K562 (cell line): ENCODE measurements around the gene FDPS. TPM values are rescaled to one million over a fixed set of nuclear protein-coding genes. Genes with fewer than 3 reads are reported as not detected.

Experiments
- ATAC-seq: fragments of 200-7000 bp; cut with Tn5 transposase; 3 replicates; pipeline ENCODE4 v1.9.1; 2020; ENCODE audit warnings: moderate library complexity
- BruUV-seq: library from RNA; stranded (reverse); fragments of 400-500 nt; replicated peaks from 2 replicates; lab custom pipeline; 2021; lab: Mats Ljungman, UMichigan
- CTCF ChIA-PET: fragments of 300-600 bp; formaldehyde crosslinking; extraction: SDS; loops from one replicate; lab custom pipeline; 2021; ENCODE audit warnings: low intra/inter-chr PET ratio; lab: Yijun Ruan, JAX
- POLR2A ChIA-PET: fragments of 300-600, 350-650 bp; sonication (Branson Sonifier 250); formaldehyde crosslinking; extraction: SDS; loops from one replicate; lab custom pipeline; 2021; ENCODE audit warnings: antibody characterized with exemption, inconsistent platforms; lab: Yijun Ruan, JAX
- DNase-seq, 4 experiments: peaks; one replicate each; pipeline versions ENCODE4 v3.0.0 to v3.0.0-alpha.2; 2011 to 2018; ENCODE audit warnings: low spot score in 3 of 4, mixed read lengths in 3 of 4; ENCODE audit errors: extremely low read depth in 1 of 4
- FAIRE-seq: peaks from 2 replicates; lab custom pipeline; 2011; peaks lifted over from hg19 to GRCh38; lab: Jason Lieb, UNC
- H2AFZ ChIP-seq: 2 replicates; pipeline ENCODE4 v1.6.0; 2011; ENCODE audit warnings: low read depth, low read length, control low read depth, inconsistent platforms
- H3K27ac ChIP-seq: fragments of 200-600 bp; 3 replicates; pipeline ENCODE4 v1.8.0; 2011; ENCODE audit warnings: low read depth, mild to moderate bottlenecking, control low read depth, inconsistent platforms, low read length, moderate library complexity, mixed read lengths; ENCODE audit errors: extremely low read depth
- H3K27me3 ChIP-seq, 2 experiments: fragments of 300-600 bp in 1 of 2; 2 replicates in 1 of 2; 3 replicates in 1 of 2; pipeline versions ENCODE4 v1.6.0 to v1.8.0; 2011; ENCODE audit warnings: inconsistent platforms in 2 of 2, low read length in 2 of 2, mild to moderate bottlenecking in 1 of 2, mixed read lengths in 1 of 2, moderate library complexity in 1 of 2; ENCODE audit not compliant: control insufficient read depth in 2 of 2, insufficient read depth in 2 of 2
- H3K36me3 ChIP-seq: fragments of 300-600 bp; 3 replicates; pipeline ENCODE4 v1.8.0; 2011; ENCODE audit warnings: mild to moderate bottlenecking, low read length, inconsistent platforms; ENCODE audit not compliant: control insufficient read depth, insufficient read depth
- H3K4me1 ChIP-seq, 2 experiments: fragments of 200-600 bp in 1 of 2; replicated peaks in 1 of 2; 2 replicates in 1 of 2; 3 replicates in 1 of 2; pipeline versions ENCODE4 v1.5.1 to v1.8.0; 2011; ENCODE audit warnings: inconsistent platforms in 2 of 2, low read length in 2 of 2, mild to moderate bottlenecking in 1 of 2, mixed read lengths in 1 of 2, moderate library complexity in 1 of 2; ENCODE audit not compliant: control insufficient read depth in 2 of 2, insufficient read depth in 2 of 2
- H3K4me2 ChIP-seq: 2 replicates; pipeline ENCODE4 v1.6.1; 2011; ENCODE audit warnings: low read length, control low read depth, inconsistent platforms, mixed read lengths; ENCODE audit not compliant: insufficient read depth
- H3K4me3 ChIP-seq: fragments of 200-600 bp; sonication (generic), shearing (Covaris generic); 2 replicates; pipeline ENCODE4 v1.5.1; 2016; ENCODE audit warnings: control low read depth, inconsistent platforms
- H3K79me2 ChIP-seq: fragments of 200-600 bp; 3 replicates; pipeline ENCODE4 v1.8.0; 2011; ENCODE audit warnings: low read length, inconsistent platforms; ENCODE audit not compliant: control insufficient read depth, insufficient read depth
- H3K9ac ChIP-seq, 2 experiments: 2 replicates each; pipeline versions ENCODE4 v1.6.0 to v1.6.1; 2011; ENCODE audit warnings: low read depth in 2 of 2, low read length in 2 of 2, control low read depth in 1 of 2, inconsistent platforms in 1 of 2, mild to moderate bottlenecking in 1 of 2, mixed read lengths in 1 of 2; ENCODE audit not compliant: insufficient read depth in 1 of 2
- H3K9me1 ChIP-seq: one replicate; pipeline ENCODE4 v1.6.0; 2011; ENCODE audit warnings: inconsistent platforms, mild to moderate bottlenecking, low read length, moderate library complexity; ENCODE audit not compliant: control insufficient read depth, insufficient read depth
- H3K9me3 ChIP-seq: replicated peaks from 2 replicates; pipeline ENCODE4 v1.5.1; 2011; ENCODE audit warnings: low read depth, low read length, inconsistent platforms; ENCODE audit not compliant: control insufficient read depth, insufficient read depth
- H4K20me1 ChIP-seq: replicated peaks from 2 replicates; pipeline ENCODE4 v1.6.1; 2011; ENCODE audit warnings: low read length, inconsistent platforms, mixed read lengths; ENCODE audit not compliant: control insufficient read depth, insufficient read depth
- ASH1L ChIP-seq: fragments of 450-650 bp; IDR thresholded peaks from 2 replicates; pipeline ENCODE4 v1.6.1; 2018; ENCODE audit warnings: borderline replicate concordance, mild to moderate bottlenecking, low read depth; ENCODE audit not compliant: partially characterized antibody
- MECOM ChIP-seq: fragments of 250-450 bp; sonication (Bioruptor Pico); IDR thresholded peaks from 2 replicates; pipeline ENCODE4 v1.8.0; 2022; ENCODE audit warnings: inconsistent platforms
- RBM14 ChIP-seq: fragments of 200-400 bp; formaldehyde crosslinking; IDR thresholded peaks from 2 replicates; pipeline ENCODE4 v1.6.1; 2018; ENCODE audit warnings: low read depth, mild to moderate bottlenecking, low read length, moderate library complexity, borderline replicate concordance; ENCODE audit not compliant: insufficient read depth
- RNF219 ChIP-seq: fragments of 250-450 bp; sonication (Bioruptor Pico); IDR thresholded peaks from 2 replicates; pipeline ENCODE4 v1.5.0; 2022; ENCODE audit warnings: mild to moderate bottlenecking
- TAL1 ChIP-seq: fragments of 450-650 bp; IDR thresholded peaks from 2 replicates; pipeline ENCODE4 v1.6.1; 2016; ENCODE audit warnings: mild to moderate bottlenecking
- WGBS: fragments of 100-300 bp; shearing (Covaris generic); methylation state at CpG from one replicate; pipeline ENCODE4 v1.1.6; 2016; ENCODE audit warnings: low coverage, mixed read lengths; ENCODE audit not compliant: insufficient coverage; ENCODE audit errors: missing lambda C conversion rate; 5-methylcytosine and 5-hydroxymethylcytosine counted together
- in situ Hi-C: fragments of 300-500 bp; cut with MboI; formaldehyde crosslinking; loops from 4 replicates; pipeline ENCODE4 v1.15.0; 2018; ENCODE audit warnings: inconsistent platforms, mixed read lengths
- intact Hi-C: fragments of 100-400 bp; cut with micrococcal nuclease; formaldehyde crosslinking; loops from 2 replicates; pipeline ENCODE4 v1.14.2; 2022
- polyA plus RNA-seq, 8 experiments: library from polyadenylated mRNA; depleted of rRNA in 4 of 8; stranded (reverse) in 5 of 8; unstranded in 3 of 8; fragments of >200 nt; fragmentation: Nextera tagmentation in 2 of 8; fragmentation: Illumina TruSeq in 1 of 8; extraction: Ambion mirVana in 2 of 8; extraction: Trizol in 1 of 8; gene quantifications; 2 replicates each; pipeline versions ENCODE4 v1.2.1 to v1.2.3, GENCODE V29; 2011 to 2014; ENCODE audit warnings: inconsistent platforms in 1 of 8, missing spikeins in 1 of 8
- total RNA-seq, 7 experiments: library from RNA; depleted of rRNA in 6 of 7; stranded (reverse); fragments of >200 nt in 6 of 7; fragmentation: Illumina TruSeq in 2 of 7; extraction: Trizol in 2 of 7; gene quantifications; 2 replicates each; pipeline versions ENCODE4 v1.2.1 to v1.2.3, GENCODE V29; 2011 to 2021; ENCODE audit warnings: low replicate concordance in 1 of 7
- TF ChIP-seq, protein P1 (sequence below): sonication (generic); IDR thresholded peaks from 2 replicates; pipeline ENCODE4 v1.6.1; 2016

The FDPS gene
- total and polyA plus RNA-seq, 9 of the 15 experiments (the other 6 are each of a cell fraction or from before 2014, with no cell fraction given), result 247 to 884 (median 360) TPM

- TF ChIP-seq, protein P1, sequence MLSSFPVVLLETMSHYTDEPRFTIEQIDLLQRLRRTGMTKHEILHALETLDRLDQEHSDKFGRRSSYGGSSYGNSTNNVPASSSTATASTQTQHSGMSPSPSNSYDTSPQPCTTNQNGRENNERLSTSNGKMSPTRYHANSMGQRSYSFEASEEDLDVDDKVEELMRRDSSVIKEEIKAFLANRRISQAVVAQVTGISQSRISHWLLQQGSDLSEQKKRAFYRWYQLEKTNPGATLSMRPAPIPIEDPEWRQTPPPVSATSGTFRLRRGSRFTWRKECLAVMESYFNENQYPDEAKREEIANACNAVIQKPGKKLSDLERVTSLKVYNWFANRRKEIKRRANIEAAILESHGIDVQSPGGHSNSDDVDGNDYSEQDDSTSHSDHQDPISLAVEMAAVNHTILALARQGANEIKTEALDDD, result no peak
- no peak for TF ChIP-seq TAL1
- no peak for TF ChIP-seq ASH1L
- TF ChIP-seq RNF219, result no peak
- no peak for TF ChIP-seq RBM14
- no peak for TF ChIP-seq MECOM (CRISPR knock-in tag)
- in situ Hi-C loops (no loop called here), intact Hi-C loops (no loop called here)
- Histone ChIP-seq H3K9me3 (no peaks in the 10 kb centered on the region), H3K79me2 (peaks cover 44% of the 10 kb centered on the region), H3K4me3 (no peak overlapping the region), H3K4me2 (no peak overlapping the region), H3K4me1 (peaks cover 5% of the 10 kb centered on the region in 2 experiments; a peak in 4 of 5 replicates), H4K20me1 (no peaks in the 10 kb centered on the region; the same call in 1 of the 2 replicates), H3K9ac (no peak overlapping the region), H3K27ac (no peak overlapping the region), H3K9me1 (peaks cover 3% of the 10 kb centered on the region), H3K27me3 (no peaks in the 10 kb centered on the region), H3K36me3 (peaks cover 88% of the 10 kb centered on the region), H2AFZ (no peak overlapping the region)
- 95% methylated on average over 7 of the region's 21 CpGs for WGBS
- CTCF ChIA-PET, result no interaction called here
- no peak for ATAC-seq
- POLR2A ChIA-PET, result no interaction called here
- DNase-seq, result no peak
- no TSS peak for BruUV-seq
- no peak for FAIRE-seq
These were observed 40.0 kb upstream of the FDPS start for GRCh38 chr1:155268630-155269029.
